ENCODE measurements around the gene IFFO2. TPM values are rescaled to one million over a fixed set of nuclear protein-coding genes. Genes with fewer than 3 reads are reported as not detected.
A peak's percentile ranks its signal among the peaks of the same experiment; 100 is the strongest.

Gene IFFO2
- total RNA-seq, 6 donors from 2014 or later, result 9.2 to 19.3 (median 11.0) TPM

- DNase-seq, result no peak
- Histone ChIP-seq H3K9me3 (no peaks in the 10 kb centered on the region), H3K4me1 (peaks cover 0 to 5% (median 2%) of the 10 kb centered on the region in 4 donors), H3K27ac (no peak overlapping the region), H3K36me3 (peaks cover 0 to 19% (median 8%) of the 10 kb centered on the region in 4 donors), H3K27me3 (no peaks in the 10 kb centered on the region), H3K4me3 (no peak overlapping the region)
- ATAC-seq (ENCODE audit: low FRiP score in 2 of 2), result no peak
- WGBS, 2 donors, result 84 to 90% methylated on average over 12 of the region's 12 CpGs
- TF ChIP-seq CTCF (IDR thresholded peaks at IDR 0.05) (no peak), EP300 (IDR thresholded peaks at IDR 0.05) (no peak), POLR2AphosphoS5 (IDR thresholded peaks at IDR 0.05) (no peak), POLR2A (IDR thresholded peaks at IDR 0.05) (no peak)
Observed at GRCh38 chr1:18879215-18879790, 77.2 kb downstream of the IFFO2 start.

- Histone ChIP-seq H3K4me1 (peaks cover 0 to 5% (median 2%) of the 10 kb centered on the region in 4 donors), H3K36me3 (peaks cover 0 to 25% (median 8%) of the 10 kb centered on the region in 4 donors), H3K27ac (no peak overlapping the region), H3K27me3 (no peaks in the 10 kb centered on the region), H3K4me3 (no peak overlapping the region), H3K9me3 (no peaks in the 10 kb centered on the region)
- TF ChIP-seq EP300 (IDR thresholded peaks at IDR 0.05) (no peak), POLR2A (IDR thresholded peaks at IDR 0.05) (no peak), CTCF (IDR thresholded peaks at IDR 0.05) (no peak), POLR2AphosphoS5 (IDR thresholded peaks at IDR 0.05) (no peak)
- ATAC-seq (ENCODE audit: low FRiP score in 2 of 2), result no peak
- no peak for DNase-seq
- WGBS, 2 donors, result 83 to 85% methylated on average over 11 to 12 of the region's 12 CpGs
Observed at GRCh38 chr1:18878538-18879214, 77.8 kb downstream of the IFFO2 start.

DNA sequence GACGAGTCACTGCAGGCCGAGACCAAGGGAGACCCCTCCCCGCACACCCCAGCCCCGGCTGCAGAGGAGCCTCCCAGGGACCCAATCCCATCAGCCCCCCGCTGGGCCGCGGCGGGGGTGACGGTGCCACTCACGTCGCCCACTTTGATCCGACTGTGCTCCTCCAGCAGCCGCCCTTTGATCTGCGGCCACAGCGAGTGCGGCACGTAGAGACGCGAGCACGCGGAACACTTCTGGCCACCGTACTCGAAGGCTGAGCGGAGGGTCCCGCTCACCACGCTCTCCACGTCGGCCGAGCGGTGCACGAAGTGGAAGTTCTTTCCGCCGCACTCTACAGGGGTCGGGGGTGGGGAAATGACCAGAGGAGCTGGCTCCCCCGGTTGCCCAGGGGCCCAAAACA, 79.2 kb downstream of the IFFO2 start:
- Histone ChIP-seq H3K27ac (no peak overlapping the region), H3K9me3 (no peaks in the 10 kb centered on the region), H3K4me1 (peaks cover 0 to 5% (median 2%) of the 10 kb centered on the region in 4 donors), H3K36me3 (peaks cover 0 to 16% (median 2%) of the 10 kb centered on the region in 4 donors), H3K27me3 (no peaks in the 10 kb centered on the region), H3K4me3 (no peak overlapping the region)
- ATAC-seq (ENCODE audit: low FRiP score in 2 of 2), result no peak
- TF ChIP-seq EP300 (IDR thresholded peaks at IDR 0.05), result no peak
- TF ChIP-seq POLR2AphosphoS5 (IDR thresholded peaks at IDR 0.05), result no peak
- no peak for TF ChIP-seq CTCF (IDR thresholded peaks at IDR 0.05)
- no peak for TF ChIP-seq POLR2A (IDR thresholded peaks at IDR 0.05)
- DNase-seq, result peak in 1 of 2 donors; percentile 79
- WGBS, 2 donors, result 90 to 93% methylated on average over 28 to 35 of the region's 35 CpGs

DNA sequence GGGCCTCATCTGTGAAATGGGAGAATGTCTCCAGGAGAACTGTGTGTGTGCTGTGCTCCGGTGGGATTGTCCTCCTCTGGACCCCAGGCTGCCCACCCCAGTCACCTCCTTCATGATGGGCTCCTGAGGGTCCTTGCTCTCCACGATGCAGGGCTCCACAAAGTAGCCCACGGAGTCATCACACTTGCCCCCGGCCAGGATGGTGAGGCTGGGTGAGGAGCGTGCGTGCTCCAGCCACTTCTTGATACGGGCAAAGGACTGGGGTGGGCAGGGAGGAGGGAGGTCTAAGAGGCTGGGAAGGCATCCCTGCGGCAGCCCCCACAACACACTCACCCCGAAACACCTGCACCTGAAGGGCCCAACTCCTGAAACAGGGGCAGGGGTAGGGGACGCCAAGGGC, 80.3 kb downstream of the IFFO2 start:
- no peak for ATAC-seq (ENCODE audit: low FRiP score in 2 of 2)
- TF ChIP-seq POLR2A (IDR thresholded peaks at IDR 0.05) (no peak), CTCF (IDR thresholded peaks at IDR 0.05) (no peak), POLR2AphosphoS5 (IDR thresholded peaks at IDR 0.05) (no peak), EP300 (IDR thresholded peaks at IDR 0.05) (no peak)
- H3K27ac ChIP-seq, result no peak overlapping the region
- WGBS, 2 donors, result 83 to 91% methylated on average over 9 to 10 of the region's 10 CpGs
- H3K4me1 ChIP-seq, result peaks cover 0 to 5% (median 2%) of the 10 kb centered on the region in 4 donors
- no peak for DNase-seq
- H3K9me3 ChIP-seq, result no peaks in the 10 kb centered on the region
- H3K27me3 ChIP-seq, result no peaks in the 10 kb centered on the region
- peaks cover 0 to 11% (median 3%) of the 10 kb centered on the region in 4 donors for H3K36me3 ChIP-seq
- no peak overlapping the region for H3K4me3 ChIP-seq

All from upper lobe of left lung (tissue), 6 donors.